LoVo (cell line): ENCODE measurements around the gene TNRC6C.
"Not testable (repeated sequence)": the region's sequence is repeated elsewhere in the genome, so short reads cannot be mapped to it uniquely, and the experiment has no call there.

Source experiments
- DNase-seq: peaks from one replicate; pipeline ENCODE4 v3.0.0-alpha.2; 2016; ENCODE audit warnings: low spot score

Gene TNRC6C

GRCh38 chr17:77963441-77963840 is 4.9 kb downstream of the TNRC6C start:
- DNase-seq, result no peak

- no peak for DNase-seq
These were observed 6.8 kb downstream of the TNRC6C start for GRCh38 chr17:77965352-77965751.

GRCh38 chr17:77966476-77966875 is 8.0 kb downstream of the TNRC6C start:
- DNase-seq, result no peak

GRCh38 chr17:77968788-77969187 is 10.3 kb downstream of the TNRC6C start:
- no peak for DNase-seq

- DNase-seq, result not testable (repeated sequence)
These were observed 13.8 kb downstream of the TNRC6C start for GRCh38 chr17:77972271-77972670.

- DNase-seq, result no peak
These were observed 15.4 kb downstream of the TNRC6C start for GRCh38 chr17:77973953-77974352.

- no peak for DNase-seq
These were observed 15.9 kb downstream of the TNRC6C start for GRCh38 chr17:77974396-77974795.

- not testable (repeated sequence) for DNase-seq
These were observed 23.9 kb downstream of the TNRC6C start for GRCh38 chr17:77982430-77982829.

GRCh38 chr17:77990301-77990700 is 31.8 kb downstream of the TNRC6C start:
- no peak for DNase-seq

- DNase-seq, result not testable (repeated sequence)
These were observed 35.2 kb downstream of the TNRC6C start for GRCh38 chr17:77993735-77994134.

- DNase-seq, result no peak
These were observed 36.8 kb downstream of the TNRC6C start for GRCh38 chr17:77995146-77995852.

GRCh38 chr17:77996256-77996655 is 37.8 kb downstream of the TNRC6C start:
- DNase-seq, result no peak

- no peak for DNase-seq
These were observed 41.1 kb downstream of the TNRC6C start for GRCh38 chr17:77999413-78000173.

- no peak for DNase-seq
These were observed 41.8 kb downstream of the TNRC6C start for GRCh38 chr17:78000341-78000740.

- DNase-seq, result no peak
These were observed 42.7 kb downstream of the TNRC6C start for GRCh38 chr17:78001182-78001581.

GRCh38 chr17:78001612-78002011 is 43.1 kb downstream of the TNRC6C start:
- no peak for DNase-seq

- DNase-seq, result no peak
These were observed 43.7 kb downstream of the TNRC6C start for GRCh38 chr17:78002166-78002565.

GRCh38 chr17:78005452-78006171 is 47.1 kb downstream of the TNRC6C start:
- no peak for DNase-seq

- no peak for DNase-seq
These were observed 47.8 kb downstream of the TNRC6C start for GRCh38 chr17:78006338-78006737.

- no peak for DNase-seq
These were observed 49.1 kb downstream of the TNRC6C start for GRCh38 chr17:78007647-78008046.

GRCh38 chr17:78010759-78011158 is 52.3 kb downstream of the TNRC6C start:
- DNase-seq, result no peak

GRCh38 chr17:78012428-78012827 is 53.9 kb downstream of the TNRC6C start:
- no peak for DNase-seq
